ENCODE results near the gene LPO.

Gene LPO

DNA sequence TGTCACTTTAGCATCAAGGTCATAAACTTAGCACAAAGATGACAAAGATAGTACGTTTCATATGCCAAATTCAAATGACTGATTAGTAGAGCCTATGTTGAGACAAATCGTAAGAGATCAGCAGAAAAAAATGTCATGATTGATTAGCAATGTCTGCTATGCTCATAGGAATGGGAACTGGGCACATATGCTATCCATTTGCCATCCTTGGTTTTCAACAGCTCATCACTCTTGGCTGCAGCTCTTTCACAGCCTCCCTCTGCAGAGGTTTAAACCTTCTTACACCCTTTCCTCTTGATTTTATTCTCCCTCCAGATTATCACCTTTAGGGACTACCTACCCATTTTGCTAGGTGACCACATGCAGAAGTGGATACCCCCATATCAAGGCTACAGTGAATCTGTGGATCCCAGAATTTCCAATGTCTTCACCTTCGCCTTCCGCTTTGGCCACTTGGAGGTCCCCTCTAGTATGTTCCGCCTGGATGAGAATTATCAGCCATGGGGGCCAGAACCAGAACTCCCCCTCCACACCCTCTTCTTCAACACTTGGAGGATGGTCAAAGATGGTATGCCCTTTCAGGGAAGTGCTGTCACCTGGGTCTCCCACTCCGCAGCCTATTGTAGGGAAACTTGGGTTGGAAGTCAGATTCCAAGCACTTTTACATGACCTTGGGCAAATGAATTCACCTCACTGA lies 26.2 kb downstream of the LPO start:
- no peak for DNase-seq

GRCh38 chr17:58265271-58265670 lies 26.9 kb downstream of the LPO start:
- DNase-seq, result no peak

- no peak for DNase-seq
These were observed 27.8 kb downstream of the LPO start for GRCh38 chr17:58265902-58266875.

DNA sequence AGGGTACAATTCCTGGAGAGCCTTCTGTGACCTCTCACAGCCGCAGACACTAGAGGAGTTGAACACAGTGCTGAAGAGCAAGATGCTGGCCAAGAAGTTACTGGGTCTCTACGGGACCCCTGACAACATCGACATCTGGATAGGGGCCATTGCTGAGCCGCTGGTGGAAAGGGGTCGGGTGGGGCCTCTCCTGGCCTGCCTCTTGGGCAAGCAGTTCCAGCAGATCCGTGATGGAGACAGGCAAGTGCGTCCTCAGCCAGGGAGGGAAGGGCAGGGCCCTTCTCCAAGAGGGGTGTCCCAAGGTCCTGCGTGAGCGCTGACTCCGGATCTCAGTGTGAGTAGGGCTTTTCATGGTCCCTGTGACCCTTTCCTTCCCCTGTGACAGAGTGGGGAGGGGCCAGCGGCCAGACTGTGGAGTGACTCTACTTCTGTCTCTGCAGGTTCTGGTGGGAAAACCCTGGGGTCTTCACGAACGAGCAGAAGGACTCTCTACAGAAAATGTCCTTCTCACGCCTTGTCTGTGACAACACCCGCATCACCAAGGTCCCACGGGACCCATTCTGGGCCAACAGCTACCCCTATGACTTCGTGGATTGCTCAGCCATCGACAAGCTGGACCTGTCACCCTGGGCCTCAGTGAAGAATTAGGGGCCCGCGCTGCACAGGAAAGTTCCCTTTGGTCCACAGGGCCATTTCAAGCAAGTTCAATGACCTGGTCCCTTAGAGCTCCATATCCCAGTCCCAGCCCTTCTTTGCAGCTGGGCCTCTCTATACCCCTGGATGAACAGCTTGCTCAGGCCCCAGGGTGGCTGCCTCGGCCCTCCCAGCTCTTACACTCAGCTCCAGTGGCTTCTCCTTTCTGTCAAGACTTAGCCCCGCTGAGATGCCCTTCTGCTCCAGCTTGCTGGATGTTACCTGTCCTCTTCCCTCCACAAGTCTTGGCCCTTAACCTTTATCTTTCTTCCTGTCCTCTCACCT lies 29.3 kb downstream of the LPO start:
- no peak for DNase-seq

GRCh38 chr17:58268326-58268725 lies 29.9 kb downstream of the LPO start:
- no peak for DNase-seq

DNA sequence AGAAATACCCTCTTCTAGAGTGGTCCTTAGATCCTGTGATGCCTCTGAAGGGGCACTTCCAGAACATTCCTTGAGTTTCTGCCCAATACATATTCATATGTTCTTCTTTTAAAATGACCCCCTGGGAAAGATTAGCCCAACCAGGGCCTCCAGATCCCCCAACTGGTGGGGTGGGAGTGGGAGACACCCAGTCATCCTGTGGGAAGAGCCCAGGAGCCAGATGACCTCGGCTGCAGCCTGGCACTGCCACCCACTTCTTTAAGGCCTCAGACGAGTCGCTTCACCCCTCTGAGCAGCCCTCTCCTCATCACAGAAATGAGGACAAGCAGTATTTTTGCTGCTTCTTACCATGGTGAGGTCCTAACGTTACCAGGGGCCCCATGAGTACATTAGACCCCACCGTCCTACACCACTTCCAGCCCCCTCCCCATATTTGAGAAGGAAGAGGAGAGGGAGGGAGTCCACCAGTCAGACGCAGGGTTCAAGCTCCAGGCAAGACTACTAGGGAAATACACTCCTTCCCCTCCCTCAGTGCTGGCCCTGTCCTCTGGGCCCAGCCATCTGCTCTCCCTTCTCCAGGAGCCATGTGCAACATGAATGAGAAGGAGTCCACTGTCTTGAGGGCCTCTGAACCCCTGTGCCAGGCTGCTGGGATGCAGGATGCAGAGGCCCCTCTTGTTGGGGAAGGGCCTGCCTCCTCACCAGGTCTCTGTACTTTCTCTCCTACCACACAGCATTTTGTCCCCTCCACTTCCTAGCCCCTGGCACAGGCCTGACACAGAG lies 30.6 kb downstream of the LPO start:
- DNase-seq, result no peak

DNA sequence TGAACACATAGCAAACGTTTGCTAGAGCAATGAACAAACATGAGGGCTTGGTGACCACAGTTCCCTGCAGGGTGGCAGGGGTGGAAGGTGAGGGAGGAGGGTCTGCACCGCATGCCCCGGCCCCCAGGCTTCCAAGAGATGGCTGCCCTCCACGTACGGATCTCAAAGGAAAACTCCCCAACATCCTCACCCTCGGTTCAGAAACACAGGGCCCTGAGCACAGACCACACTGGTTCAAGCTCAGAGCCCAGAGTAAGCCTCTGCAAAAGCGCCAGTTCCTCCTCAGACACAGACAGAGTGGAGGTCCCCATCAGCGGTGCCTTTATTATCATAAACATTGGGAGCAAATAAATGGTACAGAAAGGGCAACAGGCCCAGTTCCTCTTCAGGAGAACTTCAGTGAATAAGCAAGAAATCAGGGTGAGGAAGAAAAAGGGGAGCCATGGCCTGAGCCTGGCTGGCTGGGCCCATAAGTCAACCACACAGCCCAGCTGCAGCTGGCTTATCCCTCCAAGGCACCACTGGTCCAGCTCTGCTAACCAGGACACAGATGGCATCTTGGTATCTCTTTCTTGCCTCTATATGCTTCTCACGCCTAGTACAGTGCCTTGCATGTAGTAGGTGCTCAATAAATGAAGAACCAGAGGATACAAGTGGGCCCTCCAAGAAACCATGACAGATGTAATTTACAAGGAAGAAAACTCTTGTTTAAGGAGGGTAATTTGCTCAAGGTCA lies 31.3 kb downstream of the LPO start:
- DNase-seq, result no peak

- DNase-seq, result no peak
These were observed 32.3 kb downstream of the LPO start for GRCh38 chr17:58270476-58271215.

DNA sequence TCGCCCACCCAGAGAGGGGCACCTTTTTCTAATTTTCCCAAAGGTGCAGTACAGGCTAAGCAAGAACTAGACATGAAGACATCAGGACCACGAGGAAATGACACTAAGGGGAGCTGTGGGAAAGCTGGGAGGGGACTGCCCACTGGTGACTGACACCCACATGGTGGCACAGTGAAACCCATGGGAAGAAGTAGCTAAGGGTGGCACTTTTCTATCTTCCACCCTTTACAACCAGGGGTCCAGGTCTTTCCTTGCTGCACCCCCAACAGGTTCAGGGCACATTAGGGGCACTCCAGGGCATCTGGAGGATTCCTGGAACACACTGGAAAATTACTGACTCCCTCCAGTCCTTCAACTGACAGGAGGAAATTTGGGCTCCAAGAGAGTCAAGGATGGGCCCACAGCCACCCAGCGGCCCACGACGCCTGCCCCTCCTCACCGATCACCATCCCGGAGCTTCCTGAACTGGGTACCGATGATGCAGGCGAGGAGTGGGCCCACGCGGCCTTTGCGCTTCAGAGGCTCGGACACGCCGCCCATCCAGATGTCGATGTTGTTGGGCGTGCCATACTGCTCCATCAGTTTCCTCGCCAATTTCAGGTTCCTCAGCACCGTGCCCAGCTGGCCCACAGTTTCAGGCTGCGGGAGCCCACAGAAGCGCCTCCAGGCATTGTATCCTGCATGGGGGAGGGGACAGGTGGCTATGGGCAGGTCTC lies 33.0 kb downstream of the LPO start:
- DNase-seq, result no peak

- no peak for DNase-seq
These were observed 34.2 kb downstream of the LPO start for GRCh38 chr17:58272367-58273280.

DNA sequence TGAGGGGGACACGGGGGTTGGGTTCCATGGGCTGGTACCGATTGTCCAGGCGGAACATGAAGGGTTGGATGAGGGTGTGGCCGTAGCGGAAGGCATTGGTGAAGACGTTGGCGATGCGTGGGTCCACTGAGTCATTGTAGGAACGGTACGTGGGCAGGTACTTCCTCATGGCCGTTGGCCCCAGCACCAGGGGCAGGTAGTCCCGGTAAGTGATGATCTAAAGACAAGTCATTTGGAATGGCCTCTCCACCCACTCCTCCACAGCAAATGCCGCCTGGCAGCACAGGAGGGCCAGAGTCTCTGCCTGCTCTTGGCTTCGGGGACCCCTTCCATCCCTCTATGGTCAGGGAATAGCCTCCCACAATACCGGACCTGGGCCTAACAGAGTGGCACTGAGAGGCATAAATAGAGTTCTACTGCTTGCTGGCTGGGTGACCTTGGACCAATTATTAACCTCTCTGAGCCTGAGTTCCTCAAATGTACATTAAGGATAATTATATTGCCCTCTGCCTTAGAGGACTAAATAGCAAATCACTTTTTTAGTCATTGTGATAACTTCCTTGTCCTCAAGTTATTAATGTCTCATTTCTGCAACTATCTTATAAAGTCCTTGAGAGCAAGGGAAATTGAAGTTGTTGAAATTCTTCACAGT lies 35.2 kb downstream of the LPO start:
- DNase-seq, result no peak

GRCh38 chr17:58275417-58275816 lies 37.0 kb downstream of the LPO start:
- DNase-seq, result no peak

DNA sequence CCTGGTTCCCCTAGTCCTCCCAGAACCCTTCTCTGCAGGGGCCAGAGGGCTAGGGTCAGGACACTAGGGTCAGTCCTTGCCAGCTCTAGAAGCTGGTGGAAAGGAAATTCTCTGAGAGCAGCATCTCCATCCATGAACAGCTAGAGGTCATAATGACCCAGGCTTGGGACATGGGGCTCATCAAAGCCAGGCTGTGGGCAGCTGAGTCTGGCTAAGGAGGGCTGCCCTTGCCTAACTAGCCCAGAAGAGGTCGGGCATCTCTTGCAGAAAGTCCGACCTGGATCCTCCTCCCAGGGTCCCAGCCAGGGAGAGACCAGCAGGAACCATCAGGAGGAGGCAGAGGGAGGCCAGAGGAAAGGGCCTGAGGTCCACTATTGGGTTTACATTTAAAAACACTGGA lies 38.0 kb downstream of the LPO start:
- DNase-seq, result no peak

DNA sequence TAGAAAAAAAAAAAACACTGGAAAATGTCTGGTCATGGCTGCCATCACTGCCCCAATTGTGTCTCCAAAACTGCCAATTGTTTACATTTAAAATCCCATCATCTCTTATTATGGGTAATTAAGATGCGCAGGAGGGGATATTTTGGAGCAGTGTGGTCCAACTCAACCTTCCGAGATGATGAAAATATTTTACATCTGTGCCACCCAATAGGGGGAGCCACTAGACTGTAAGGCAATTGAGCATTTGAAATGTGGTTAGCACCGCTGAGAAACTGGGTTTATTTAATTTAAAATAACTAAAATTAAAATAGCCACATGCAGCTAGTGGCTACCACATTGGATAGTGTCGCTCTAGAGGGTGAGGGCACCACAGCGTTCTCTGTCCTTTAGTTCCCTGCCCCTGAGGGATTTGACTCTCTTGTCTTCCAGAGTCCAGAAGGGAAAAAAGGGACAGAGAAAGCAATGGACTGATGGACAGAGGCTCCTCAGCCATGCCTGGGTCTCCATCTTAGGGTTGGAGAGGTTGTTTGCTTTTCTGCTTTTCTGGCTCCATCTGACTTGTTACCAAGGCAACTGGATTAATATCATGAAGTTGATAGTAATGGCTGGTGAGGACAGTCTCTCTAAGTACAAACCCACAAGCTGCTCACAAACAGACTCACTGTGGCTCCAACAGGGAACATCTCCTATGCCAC lies 38.9 kb downstream of the LPO start:
- no peak for DNase-seq

- no peak for DNase-seq
These were observed 39.6 kb downstream of the LPO start for GRCh38 chr17:58277802-58278595.

GRCh38 chr17:58278661-58279015 lies 40.3 kb downstream of the LPO start:
- DNase-seq, result no peak
